GM10847 (cell line): ENCODE data around the gene TGIF1.

ENCODE experiments used
- POLR2A ChIP-seq: IDR thresholded peaks from 2 replicates; pipeline ENCODE4 v1.6.1; 2011; ENCODE audit not compliant: insufficient read length; ENCODE audit errors: extremely low read depth

The TGIF1 gene

DNA sequence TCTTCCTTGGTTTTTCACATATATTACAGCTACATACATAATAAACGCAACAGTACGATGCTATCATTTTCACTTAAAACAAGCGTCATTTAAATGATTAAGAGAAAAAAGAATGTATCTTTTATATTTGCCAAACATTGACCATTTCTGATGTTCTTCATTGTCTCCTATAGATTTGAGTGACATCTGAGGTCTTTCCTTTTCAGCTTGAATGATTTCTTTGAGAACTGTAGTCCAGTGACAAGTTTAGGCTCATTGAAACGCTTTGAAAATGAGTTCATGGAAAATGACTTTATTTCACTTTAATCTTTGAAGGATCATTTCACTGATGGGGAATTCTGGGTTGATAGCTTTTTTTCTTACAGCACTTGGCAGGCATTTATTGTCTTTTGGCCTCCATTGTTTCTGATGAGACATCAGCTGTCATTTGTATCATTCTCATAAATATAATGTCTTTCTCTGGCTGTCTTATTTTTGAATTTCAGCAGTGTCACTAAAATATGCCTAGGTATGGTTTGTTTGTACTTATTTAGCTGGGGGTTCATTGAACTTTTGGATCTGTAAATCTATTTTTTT lies 10.9 kb downstream of the TGIF1 start:
- TF ChIP-seq POLR2A, result no peak

DNA sequence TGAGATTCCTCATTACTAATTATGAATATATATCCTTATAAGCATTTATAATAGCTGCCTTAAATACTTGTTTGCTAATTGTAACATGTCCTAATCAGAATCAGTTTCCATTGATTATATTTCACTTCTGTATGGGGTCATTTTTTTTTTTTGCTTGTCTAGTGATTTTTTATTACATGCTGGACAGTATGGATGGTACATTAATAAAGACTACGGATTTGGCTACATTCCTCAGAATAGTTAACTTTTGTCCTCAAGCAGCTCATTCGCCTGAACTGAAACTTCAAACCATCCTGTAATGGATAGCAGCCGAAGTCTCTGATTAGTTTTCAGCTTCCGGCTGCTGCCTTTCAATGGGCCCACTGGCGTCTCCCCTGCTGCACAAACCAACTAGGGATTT lies 11.7 kb downstream of the TGIF1 start:
- no peak for TF ChIP-seq POLR2A

DNA sequence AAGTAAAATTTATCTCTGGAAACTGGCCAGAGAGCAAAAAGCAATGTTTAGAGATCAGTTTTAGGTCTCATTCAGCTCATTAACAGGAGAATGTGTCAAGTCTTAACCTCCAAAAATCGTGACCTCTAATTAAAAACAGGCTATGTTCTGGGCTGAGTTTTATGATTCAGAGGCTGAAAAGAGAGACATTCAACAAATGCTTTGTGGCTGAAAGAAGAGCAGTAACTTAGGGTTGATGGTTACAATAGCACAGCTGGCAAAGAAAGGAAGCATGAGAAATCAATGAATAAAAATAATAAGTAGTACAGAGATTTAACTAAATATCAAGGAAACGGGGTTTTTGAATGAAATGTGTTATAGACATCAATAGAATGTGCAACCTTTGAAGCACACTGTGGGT lies 13.1 kb downstream of the TGIF1 start:
- TF ChIP-seq POLR2A, result no peak

DNA sequence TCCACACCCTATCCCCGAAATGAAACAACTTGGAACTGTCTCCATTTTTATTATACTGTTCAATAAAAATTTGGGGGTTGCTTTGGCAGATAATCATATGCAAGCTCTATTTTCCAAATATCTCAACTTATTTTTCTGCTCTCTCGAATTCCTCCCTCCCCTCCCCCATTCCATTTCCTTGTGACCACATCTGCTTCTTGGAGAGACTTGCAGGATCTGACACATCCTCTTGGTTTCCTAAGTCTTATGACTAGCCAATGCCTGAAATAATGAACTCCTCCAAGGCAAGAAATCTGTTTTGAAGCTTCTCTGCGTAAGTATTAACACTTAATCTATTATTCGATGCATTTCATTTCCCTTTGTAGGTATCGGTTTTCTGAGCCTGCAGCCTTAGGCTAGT lies 16.1 kb downstream of the TGIF1 start:
- TF ChIP-seq POLR2A, result no peak

DNA sequence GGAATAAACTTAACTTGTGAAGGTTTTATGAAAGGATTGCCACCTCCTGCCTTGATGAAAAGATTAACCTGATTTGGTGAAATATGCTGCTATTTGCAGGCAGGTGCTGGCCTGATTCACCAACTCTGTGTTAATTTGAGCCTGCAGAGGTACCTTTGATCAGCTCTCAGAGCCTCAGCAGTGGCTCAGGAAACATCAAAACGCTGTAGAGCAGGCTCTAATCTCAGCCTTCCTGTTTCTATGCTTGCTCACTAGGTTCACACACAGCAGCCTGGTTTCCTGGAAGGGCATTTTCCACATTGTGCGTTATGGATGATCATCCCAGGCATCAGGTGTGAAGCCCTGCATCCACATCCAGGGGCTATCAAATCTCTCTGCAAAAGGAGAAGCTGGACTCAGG lies 16.9 kb downstream of the TGIF1 start:
- no peak for TF ChIP-seq POLR2A

DNA sequence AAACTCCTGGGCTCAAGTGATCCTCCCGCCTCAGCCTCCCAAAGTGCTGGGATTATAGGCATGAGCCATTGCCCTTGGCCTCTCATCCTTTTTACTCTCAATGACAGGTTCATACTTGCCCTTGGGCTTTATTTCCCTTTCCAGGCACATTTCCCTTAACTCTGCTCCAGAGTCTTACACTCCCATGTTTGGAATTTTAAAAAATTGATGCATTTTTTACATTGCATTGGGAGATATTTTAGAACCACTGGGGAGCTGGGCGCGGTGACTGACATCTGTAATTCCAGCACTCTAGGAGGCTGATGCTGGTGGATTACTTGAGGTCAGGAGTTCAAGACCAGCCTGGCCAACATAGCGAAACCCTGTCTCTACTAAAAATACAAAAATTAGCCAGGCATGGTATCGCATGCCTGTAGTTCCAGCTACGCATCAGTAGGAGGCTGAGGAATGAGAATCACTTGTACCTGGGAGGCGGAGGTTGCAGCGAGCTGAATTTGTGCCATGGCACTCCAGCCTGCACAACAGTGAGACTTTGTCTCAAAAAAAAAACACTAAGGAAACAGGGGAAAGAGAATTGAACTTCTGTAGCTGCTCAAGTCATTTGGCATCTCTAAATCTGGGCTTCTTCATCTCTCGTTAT lies 18.2 kb downstream of the TGIF1 start:
- no peak for TF ChIP-seq POLR2A

DNA sequence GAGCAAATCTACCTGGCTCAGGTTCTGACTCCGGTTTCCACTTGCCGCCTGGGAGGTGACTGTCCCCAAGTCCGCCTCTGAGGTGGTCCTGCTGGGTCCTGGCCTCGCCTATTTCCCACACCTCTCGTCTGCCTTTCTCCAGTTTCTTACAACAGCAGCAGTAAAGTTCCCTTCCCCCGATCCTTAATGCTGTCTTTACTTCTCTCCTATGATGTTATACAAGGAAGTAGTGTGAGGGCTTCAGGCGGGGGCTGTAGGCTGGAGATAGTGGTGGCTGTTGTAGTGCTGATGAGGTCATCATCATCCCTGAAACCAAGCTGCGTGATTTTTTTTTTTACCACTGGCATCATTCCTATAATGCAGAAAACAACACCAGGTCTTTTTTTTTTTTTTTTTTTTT lies 18.9 kb downstream of the TGIF1 start:
- no peak for TF ChIP-seq POLR2A

DNA sequence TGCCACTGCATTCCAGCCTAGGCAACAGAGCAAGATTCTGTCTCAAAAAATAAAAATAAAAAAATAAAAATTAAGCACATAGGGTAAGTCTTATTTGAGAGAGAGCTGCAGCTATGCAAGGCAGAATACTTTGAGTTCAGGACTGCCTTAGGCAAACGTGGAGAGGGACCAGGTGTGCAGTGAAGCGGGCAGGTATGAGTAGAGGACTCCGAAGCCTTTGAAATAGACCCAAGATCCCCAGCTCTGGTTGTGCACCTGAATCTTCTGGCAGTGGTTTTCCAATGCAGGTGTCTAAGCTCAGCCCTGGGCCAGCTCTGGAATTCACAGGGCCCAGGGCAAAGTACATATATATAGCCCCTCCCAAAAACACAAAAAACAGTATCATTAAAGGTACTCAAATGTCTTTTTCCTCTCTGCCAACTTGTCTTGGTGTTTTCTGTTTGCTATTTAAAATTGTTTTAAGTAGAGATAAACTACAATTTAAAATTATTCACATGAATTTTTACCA lies 21.2 kb downstream of the TGIF1 start:
- no peak for TF ChIP-seq POLR2A

DNA sequence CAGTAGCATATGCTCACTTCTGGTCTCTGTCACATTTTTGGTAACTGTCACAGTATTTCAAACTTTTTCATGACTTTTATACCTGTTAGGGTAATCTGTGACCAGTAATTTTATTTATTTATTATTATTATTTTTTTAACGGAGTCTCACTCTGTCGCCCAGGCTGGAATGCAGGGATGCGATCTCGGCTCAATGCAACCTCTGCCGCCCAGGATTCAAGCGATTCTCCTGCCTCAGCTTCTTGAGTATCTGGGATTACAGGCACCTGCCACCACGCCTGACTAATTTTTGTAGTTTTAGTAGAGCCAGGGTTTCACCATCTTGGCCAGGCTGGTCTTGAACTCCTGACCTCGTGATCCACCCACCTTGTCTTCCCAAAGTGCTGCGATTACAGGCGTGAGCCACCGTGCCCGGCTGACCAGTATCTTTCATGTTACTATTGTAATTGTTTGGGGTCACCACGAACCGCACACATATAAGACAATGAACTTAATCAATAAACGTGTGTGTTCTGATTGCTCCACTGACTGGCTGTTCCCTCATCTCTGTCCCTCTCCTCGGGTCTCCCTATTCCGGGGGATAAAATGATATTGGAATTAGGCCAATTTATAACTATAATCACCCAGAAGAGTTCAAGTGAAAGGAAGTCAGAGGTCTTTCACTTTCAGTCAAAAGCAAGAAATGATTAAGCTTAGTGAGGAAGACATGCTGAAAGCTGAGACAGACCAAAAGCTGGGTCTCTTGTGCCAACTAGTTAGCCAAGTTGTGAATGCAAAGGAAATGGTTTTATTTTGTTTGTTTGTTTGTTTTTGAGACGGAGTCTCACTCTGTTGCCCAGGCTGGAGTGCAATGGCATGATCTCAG lies 22.9 kb downstream of the TGIF1 start:
- no peak for TF ChIP-seq POLR2A

DNA sequence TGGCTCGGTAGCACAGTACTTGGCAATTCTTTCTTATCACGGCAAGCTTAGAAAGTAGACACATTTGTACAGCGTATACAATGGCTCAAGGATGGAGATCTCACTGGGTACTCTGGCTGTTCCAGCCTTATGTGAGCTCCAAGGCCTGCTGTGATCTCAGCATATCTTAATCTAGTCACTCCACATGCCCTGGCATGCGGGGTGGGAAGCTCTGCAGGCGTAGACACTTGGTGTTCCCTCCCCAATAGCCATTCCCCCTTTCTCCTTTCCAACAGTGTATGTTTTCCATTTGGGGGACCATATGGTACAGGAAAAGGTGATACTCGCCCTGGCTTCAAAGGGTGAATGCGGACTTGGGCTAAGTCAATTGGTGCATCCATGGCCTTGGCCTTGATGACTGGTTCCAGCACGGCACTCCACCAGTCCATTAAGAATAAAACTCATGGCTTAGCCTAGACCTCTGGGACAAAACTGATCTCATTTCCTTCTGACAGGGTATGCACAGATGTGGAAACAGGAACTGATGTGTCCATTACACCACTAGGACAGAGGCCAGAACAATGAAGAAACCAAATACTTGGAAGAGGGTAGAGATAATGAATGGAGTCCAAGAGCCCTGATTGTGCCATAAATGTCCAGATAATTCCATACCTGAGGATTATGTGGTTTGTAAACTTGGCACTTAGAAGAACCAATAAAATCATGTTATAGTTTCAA lies 28.4 kb downstream of the TGIF1 start:
- no peak for TF ChIP-seq POLR2A

DNA sequence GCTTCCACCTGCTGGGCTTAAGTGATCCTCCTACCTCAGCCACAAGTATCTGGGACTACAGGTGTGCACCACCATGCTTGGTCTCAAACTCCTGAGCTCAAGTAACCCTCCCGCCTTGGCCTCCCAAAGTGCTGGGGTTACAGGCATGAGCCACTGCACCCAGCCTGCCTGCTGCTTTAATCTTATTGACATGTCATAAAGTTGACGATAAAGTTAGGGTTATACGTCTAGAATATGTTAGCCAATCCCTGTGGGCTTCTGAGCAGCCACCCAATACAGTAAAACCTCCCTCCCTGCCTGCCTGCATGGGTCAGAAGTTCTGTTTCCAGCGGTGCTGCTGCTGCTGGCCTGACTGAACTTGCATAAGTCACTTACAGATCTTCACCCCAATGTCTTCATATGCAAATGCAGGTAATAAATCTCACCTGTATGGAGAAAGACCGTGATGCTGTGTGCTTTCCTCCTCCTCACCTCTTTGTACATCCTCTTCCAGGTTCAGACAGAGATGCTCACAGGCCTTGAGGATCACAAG lies 30.1 kb downstream of the TGIF1 start:
- TF ChIP-seq POLR2A, result no peak

DNA sequence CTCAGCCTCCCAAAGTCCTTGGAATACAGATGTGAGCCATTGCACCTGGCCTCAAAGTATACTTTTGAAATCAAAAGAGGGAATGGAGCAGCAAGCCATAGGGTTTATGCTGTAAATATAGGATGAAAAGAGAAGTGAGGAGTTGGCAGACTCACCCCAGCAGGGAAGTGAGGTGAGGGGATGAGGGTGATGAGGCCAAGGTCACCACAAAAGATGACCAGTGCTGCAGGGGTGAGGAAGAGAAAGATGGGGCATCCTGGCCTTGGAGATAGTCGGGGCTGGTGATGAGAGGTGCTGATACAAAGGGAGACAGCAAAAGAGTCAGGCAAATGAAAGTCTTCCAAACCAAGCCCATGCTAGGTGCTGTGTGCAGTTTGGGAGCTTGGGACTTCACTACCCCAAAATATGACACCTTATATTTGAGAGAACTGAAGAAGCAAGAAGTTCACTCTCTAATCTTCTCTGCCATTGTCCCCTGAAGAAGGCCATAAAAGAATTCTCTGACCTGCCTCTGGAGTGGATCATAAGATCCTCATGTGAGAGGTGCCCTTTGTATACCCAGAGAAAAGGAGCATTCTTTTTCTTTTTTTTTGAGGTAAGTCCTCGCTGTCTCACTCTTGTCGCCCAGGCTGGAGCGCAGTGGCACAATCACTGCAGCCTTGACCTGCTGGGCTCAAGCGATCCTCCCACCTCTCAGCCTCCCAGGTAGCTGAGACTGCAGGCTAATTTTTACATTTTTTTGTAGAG lies 31.0 kb downstream of the TGIF1 start:
- TF ChIP-seq POLR2A, result no peak

DNA sequence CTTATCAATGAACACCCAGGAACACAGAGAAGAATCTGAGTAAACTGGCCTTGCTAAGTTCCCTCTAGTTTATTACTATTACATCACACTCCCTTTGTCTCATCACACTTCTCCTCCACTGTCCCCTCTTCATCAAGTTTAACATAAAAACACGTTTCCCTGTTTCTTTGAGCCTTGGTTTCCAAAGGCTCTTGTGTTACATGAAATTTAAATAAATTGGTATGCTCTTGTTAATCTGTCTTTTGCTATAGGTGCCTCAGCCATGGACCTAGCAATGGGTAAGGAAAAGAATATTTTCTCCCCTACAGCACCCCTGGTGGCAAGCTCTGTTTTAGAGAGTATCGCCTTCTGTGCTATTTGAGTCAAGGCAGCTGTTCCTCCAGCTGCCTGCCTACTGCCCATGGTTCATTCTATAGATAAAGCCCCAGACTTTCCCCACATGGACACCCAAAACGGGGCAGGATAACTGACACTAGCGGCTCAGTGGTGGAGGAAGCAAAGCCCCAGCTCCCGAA lies 31.8 kb downstream of the TGIF1 start:
- no peak for TF ChIP-seq POLR2A

DNA sequence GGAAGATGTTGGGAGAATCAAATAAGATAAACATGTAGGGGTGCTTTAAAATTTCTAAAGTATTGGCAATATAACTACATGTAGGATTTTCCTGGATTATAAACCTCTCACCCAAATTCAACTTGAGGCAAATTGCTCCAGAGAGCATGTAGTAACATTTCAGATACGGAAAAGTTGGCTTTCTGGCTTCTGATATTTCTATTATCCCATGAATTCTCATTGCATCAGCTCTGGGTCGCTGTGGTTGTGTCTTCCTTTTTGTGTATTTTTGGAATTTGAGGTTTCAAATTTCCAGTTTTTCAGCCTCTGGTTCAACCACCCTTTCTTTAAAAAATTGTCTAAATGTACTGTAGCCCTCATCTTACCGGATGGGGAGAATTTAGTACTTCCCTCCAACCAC lies 32.3 kb downstream of the TGIF1 start:
- no peak for TF ChIP-seq POLR2A
